GM12891 (cell line): ENCODE results near the gene APBB2.

Source experiments
- DNase-seq: peaks from one replicate; pipeline ENCODE4 v3.0.0; 2011; ENCODE audit warnings: low spot score; ENCODE audit not compliant: insufficient read length
- FAIRE-seq: peaks from 2 replicates; lab custom pipeline; 2011; peaks lifted over from hg19 to GRCh38; lab: Jason Lieb, UNC
- PAX5 ChIP-seq: IDR thresholded peaks from 2 replicates; pipeline ENCODE4 v1.6.1; 2011; ENCODE audit warnings: low read length, moderate library complexity, mild to moderate bottlenecking; ENCODE audit not compliant: insufficient read depth, severe bottlenecking
- POLR2A ChIP-seq: IDR thresholded peaks from 2 replicates; pipeline ENCODE4 v1.6.1; 2011; ENCODE audit warnings: low read depth, low read length, control low read depth
- POLR2AphosphoS5 ChIP-seq: IDR thresholded peaks from 2 replicates; pipeline ENCODE4 v1.6.1; 2011; ENCODE audit warnings: low read depth, low read length, control low read depth
- POU2F2 ChIP-seq: IDR thresholded peaks from 2 replicates; pipeline ENCODE4 v1.6.1; 2011; ENCODE audit warnings: low read depth, mild to moderate bottlenecking, control low read depth, low read length, moderate library complexity
- SPI1 ChIP-seq: IDR thresholded peaks from 2 replicates; pipeline ENCODE4 v1.6.1; 2011; ENCODE audit warnings: low read depth, low read length, control low read depth
- TAF1 ChIP-seq: IDR thresholded peaks from 2 replicates; pipeline ENCODE4 v1.6.1; 2011; ENCODE audit warnings: low read depth, low read length, control low read depth

The APBB2 gene

DNA sequence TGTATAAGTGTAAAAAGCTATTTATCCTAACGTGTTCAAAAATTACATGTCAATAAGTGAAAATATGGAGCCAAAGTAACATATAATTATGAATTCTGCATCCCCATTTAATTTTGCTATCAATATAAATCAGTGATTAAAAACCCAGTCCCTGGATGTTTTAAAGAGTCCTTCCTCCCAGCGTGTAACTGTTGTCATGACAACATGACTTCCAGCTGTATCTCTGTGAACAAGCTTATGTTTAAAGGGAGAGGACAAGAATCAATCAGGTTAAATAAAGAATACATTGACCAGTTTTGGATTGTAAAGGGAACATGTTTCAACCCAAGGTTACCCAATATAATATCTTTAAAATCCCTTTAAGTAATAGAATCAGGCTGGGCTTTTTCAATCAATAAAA lies 244.8 kb downstream of the APBB2 start:
- no peak for DNase-seq
- FAIRE-seq, result no peak
- TF ChIP-seq POLR2A, result no peak

DNA sequence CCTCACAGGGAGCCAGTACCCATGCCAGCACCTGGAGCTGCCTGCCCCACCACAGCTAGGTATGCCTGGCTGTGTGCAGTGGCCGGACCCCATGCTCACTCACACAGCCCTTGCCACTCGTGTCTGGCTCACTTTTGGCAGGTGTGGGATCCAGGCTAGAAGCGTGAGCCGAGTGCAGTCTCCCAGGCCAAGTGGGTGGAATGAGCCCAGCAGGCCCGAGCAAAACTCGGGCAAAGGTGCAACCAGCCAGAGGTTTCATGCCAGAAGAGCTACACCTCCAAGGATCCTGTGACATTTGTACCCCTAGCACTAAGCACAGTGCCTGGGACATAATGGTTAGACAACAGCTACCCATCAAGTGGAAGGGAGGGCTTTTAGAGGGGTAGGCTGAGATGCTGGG lies 246.8 kb downstream of the APBB2 start:
- FAIRE-seq (no peak), DNase-seq (no peak)
- TF ChIP-seq POLR2AphosphoS5 (no peak), SPI1 (no peak), POU2F2 (no peak)

DNA sequence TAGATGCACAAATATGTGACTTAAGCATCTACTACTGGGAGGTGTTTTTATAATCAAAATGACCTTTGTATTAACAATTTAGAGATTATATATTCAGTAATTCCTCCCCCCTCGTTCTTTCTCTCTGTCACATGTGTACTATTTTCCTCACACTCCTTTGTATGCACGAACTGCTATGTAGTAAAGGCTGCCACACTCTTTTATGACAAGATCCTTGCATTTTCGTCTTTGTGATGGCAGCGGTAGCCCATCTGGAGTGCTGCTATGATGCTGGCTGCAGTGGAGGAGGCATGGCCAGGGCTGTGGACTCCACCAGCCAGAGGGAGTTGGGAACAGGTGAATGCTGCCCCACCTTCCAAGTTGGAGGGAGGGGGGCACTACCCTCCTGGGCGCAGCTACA lies 248.3 kb downstream of the APBB2 start:
- TF ChIP-seq POLR2AphosphoS5 (no peak), POLR2A (no peak), POU2F2 (no peak), TAF1 (no peak), PAX5 (no peak), SPI1 (no peak)
- FAIRE-seq, result no peak

DNA sequence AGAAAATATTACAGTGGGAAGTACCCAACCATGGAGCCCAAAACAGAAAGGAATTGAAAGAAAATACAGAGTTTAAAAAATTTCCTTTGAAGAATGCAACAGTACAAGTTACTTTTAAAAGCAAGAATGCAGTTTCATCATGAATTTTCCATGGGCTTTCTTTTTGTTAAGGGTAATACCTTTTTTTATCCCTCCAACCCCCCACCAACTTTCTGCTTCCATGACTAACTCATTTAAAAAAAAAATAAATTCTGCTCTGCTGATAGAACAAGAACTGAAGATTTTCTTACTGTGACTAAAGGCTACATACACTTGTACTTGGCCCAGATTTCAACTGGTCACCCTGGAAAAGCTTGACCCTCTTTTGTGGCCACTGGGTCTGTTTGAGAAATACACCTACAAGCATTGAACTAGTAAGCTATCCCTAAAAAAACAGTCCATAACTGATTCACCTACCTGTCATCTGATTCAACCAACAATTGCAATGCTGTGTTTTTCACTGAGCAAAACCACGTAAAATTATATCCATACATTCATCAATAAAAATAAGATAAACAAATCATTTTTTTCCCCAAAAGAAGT lies 250.4 kb downstream of the APBB2 start:
- FAIRE-seq (no peak), DNase-seq (no peak)
- TF ChIP-seq TAF1 (no peak), PAX5 (no peak), POLR2A (no peak), SPI1 (no peak), POLR2AphosphoS5 (no peak), POU2F2 (no peak)

More for the DNA sequence above, 248.3 kb downstream of the APBB2 start:
- DNase-seq, result no peak

DNA sequence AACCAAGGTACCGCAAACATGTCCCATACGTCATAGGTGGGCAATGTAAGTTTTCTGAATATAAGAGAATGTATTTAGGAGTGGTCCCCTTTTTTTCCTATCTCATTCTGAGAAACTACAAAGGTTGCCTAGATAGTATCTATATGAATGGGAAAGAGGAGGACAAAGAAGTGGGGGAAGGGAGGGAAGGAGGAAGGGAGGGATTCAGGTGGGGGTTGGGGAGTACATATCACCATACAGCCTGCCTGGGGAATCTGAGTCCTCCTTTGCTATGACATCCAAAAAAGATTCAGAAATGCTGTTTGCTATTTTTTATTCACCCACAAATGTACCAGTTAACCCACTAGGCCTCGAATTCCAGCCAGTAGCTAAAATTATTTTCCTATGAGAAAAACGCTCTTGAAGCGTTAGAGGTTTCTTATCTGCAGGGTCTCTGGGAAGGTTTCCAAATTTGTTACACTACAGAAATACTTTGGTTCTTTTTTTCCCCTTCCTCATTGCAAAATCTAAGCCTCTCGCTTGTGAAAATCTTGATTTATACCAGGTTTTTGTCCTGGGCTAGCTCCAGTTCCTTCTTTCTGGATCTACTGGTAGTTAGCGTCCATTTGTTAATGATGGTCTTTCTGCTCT lies 251.7 kb downstream of the APBB2 start:
- no peak for TF ChIP-seq TAF1
- no peak for TF ChIP-seq SPI1
- no peak for TF ChIP-seq POLR2A
- TF ChIP-seq POU2F2, result no peak
- no peak for TF ChIP-seq POLR2AphosphoS5
- no peak for TF ChIP-seq PAX5
- no peak for DNase-seq
- FAIRE-seq, result no peak

DNA sequence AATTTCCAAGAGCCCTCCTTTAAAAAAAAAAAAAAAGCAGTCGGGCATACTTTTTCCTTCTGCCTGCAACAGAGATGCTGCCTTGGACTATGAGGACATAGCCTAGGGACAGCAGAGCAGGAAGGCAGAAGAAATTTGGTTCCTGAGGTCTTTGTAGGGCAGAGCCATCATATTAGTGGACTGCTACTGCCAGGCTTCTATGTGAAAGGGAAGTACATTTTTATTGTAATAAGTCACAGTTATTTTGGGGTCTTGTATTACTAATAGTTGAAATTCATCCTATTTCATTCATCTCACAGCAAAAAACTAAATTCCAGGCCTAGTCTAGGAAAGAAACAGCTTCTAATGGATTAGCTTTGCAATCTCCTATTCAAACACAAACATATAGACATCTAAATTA lies 253.4 kb downstream of the APBB2 start:
- DNase-seq, result no peak
- TF ChIP-seq POU2F2 (no peak), PAX5 (no peak), SPI1 (no peak), POLR2A (no peak), POLR2AphosphoS5 (no peak), TAF1 (no peak)
- no peak for FAIRE-seq

DNA sequence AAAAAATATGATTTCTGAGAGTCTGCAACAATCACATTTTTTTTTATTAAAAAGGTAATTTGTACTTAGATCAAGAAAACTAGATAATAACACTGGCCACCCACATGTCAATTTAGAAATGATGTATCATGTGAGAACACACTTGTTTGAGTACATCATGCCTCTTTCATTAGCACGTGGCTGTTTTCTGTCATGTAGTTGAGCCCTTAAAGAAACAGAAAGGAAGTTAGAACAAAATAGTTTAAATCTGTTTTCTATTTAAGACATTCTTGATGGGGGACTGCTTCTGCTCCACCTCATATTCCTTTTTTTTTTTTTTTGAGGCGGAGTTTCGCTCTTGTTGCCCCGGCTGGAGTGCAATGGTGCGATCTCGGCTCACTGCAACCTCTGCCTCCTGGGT lies 257.1 kb downstream of the APBB2 start:
- FAIRE-seq (no peak), DNase-seq (no peak)
- TF ChIP-seq POLR2AphosphoS5 (no peak), SPI1 (no peak), TAF1 (no peak), POU2F2 (no peak), PAX5 (no peak), POLR2A (no peak)

DNA sequence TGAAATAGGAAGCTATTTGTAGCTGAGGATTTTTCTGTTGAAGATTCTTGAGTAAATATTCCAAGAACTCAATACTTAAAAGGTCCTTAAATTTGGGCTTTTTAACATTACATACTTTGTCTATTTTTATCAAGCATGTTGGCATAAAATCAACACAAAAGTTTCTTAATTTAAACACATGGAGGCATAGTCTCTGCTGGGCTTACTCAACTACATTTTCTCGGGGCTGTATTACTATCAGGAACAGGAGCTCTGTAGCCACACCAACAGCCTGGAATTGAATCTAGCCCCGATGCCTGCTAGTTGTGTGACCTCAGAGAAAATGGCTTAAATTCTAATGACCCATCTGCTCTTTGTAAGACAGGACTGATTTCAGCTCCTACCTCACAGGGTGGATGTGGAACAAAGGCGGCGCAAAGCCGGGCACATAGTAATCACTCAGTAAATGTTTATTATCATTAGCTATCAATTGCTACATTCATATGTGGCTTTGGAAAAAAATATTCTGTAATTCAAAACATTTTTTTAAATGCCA lies 257.6 kb downstream of the APBB2 start:
- FAIRE-seq, result no peak
- DNase-seq, result no peak
- TF ChIP-seq POLR2A (no peak), POLR2AphosphoS5 (no peak), PAX5 (no peak), POU2F2 (no peak), SPI1 (no peak), TAF1 (no peak)

DNA sequence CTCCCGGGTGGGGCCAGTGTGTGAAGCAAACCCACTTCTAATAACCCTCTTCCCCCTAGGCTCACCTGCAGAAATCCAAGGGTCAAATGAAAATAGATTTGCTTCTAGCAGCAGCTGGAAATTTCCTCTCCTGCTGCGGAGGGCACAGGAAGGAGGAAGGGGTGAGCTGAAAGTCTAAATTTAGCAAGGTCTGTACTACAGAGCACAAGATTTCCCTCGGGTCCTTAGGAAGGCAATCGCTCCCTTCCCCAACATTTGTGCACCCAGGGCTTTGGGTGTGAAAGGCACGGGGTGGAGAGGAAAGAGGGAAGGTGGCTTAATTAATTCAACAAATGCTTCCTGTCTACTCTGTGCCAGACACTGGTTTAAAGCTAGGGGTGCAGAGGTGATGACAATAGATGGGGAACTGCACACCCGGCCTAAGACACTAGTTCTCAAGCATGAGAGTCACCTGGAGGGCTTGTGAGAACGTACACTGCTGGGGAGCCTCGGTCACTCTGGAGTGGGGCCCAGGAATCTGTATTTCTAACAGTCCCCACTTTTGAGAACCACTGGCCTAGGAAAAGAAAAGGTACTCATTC lies 260.2 kb downstream of the APBB2 start:
- TF ChIP-seq TAF1 (no peak), SPI1 (no peak), POLR2A (no peak), PAX5 (no peak), POLR2AphosphoS5 (no peak), POU2F2 (no peak)
- DNase-seq (no peak), FAIRE-seq (no peak)
